ENCODE results near the gene MOSMO.

Gene MOSMO

DNA sequence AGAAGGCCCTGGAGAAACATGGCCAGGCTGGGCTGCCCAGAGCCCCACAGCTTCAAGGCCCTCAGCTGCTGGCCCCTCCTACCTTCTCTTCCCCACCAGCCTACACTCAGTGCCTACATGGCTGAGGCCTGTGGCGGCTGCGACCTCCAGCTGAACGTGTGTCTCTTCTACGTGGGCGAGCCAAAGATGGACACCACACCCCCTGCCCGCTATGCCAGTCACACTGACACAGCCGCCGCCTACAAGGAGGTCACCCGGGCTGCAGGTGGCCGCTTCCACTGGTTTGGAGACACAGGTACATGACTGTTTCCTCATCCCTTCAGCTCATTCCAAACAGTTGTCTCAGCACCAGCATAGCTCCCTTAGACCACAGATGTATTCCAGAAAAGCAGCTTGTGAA is 124.9 kb downstream of the MOSMO start:
- TF ChIP-seq, protein P1, sequence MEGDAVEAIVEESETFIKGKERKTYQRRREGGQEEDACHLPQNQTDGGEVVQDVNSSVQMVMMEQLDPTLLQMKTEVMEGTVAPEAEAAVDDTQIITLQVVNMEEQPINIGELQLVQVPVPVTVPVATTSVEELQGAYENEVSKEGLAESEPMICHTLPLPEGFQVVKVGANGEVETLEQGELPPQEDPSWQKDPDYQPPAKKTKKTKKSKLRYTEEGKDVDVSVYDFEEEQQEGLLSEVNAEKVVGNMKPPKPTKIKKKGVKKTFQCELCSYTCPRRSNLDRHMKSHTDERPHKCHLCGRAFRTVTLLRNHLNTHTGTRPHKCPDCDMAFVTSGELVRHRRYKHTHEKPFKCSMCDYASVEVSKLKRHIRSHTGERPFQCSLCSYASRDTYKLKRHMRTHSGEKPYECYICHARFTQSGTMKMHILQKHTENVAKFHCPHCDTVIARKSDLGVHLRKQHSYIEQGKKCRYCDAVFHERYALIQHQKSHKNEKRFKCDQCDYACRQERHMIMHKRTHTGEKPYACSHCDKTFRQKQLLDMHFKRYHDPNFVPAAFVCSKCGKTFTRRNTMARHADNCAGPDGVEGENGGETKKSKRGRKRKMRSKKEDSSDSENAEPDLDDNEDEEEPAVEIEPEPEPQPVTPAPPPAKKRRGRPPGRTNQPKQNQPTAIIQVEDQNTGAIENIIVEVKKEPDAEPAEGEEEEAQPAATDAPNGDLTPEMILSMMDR (IDR thresholded peaks at IDR 0.05; ENCODE audit: insufficient read depth, missing control alignments), result no peak
- FAIRE-seq, result no peak

More for the DNA sequence above, 124.9 kb downstream of the MOSMO start:
- no peak for DNase-seq (ENCODE audit: insufficient read length, low spot score)
